Prostate gland (tissue), 2 donors: ENCODE data around the gene NAA50. TPM values are rescaled to one million over a fixed set of nuclear protein-coding genes. Genes with fewer than 3 reads are reported as not detected.

ENCODE experiments used
- DNase-seq: peaks from one replicate; pipeline ENCODE4 v3.0.0-alpha.2; 2019; ENCODE audit warnings: low spot score
- H3K27ac ChIP-seq, 2 donors: fragments of 200-600 bp; sonication (generic); 2 replicates each; pipeline ENCODE4 v1.5.1; 2017 to 2019
- H3K27me3 ChIP-seq: fragments of 200-600 bp; sonication (generic); replicated peaks from 2 replicates; pipeline ENCODE4 v1.5.1; 2019; ENCODE audit not compliant: insufficient read depth
- H3K36me3 ChIP-seq, 2 donors: fragments of 200-600 bp; sonication (generic); 1 replicate in 1 of 2; 2 replicates in 1 of 2; pipeline versions ENCODE4 v1.5.1 to v1.8.1; 2017 to 2019
- H3K4me1 ChIP-seq: fragments of 200-600 bp; sonication (generic); replicated peaks from 2 replicates; pipeline ENCODE4 v1.5.1; 2019
- H3K4me3 ChIP-seq, 2 donors: fragments of 200-600 bp; sonication (generic); 2 replicates each; pipeline ENCODE4 v1.5.1; 2017 to 2019
- H3K9me3 ChIP-seq: fragments of 200-600 bp; sonication (generic); 2 replicates; pipeline ENCODE4 v1.5.1; 2017
- POLR2A ChIP-seq: fragments of 450-650 bp; IDR thresholded peaks from one replicate; pipeline ENCODE4 v1.6.1; 2016; ENCODE audit warnings: antibody characterized with exemption, mild to moderate bottlenecking
- POLR2AphosphoS5 ChIP-seq: sonication (generic); formaldehyde crosslinking; IDR thresholded peaks from one replicate; pipeline ENCODE4 v1.6.1; 2017; ENCODE audit warnings: antibody characterized with exemption
- WGBS: methylation state at CpG from one replicate; pipeline ENCODE4 v1.1.5; 2018; 5-methylcytosine and 5-hydroxymethylcytosine counted together
- intact Hi-C: fragments of 100-400 bp; cut with DNase I; formaldehyde crosslinking; loops from one replicate; pipeline ENCODE4 v1.14.2; 2022
- total RNA-seq, 2 donors: library from RNA; depleted of rRNA; stranded (reverse); fragments of >200 nt; gene quantifications; one replicate each; pipeline ENCODE4 v1.1.0, GENCODE V29; 2016
- TF ChIP-seq, protein P1 (sequence below), 4 experiments: fragments of 200-600 bp in 2 of 4; fragments of 450-650 bp in 2 of 4; sonication (generic) in 2 of 4; IDR thresholded peaks; 1 replicate in 3 of 4; 2 replicates in 1 of 4; pipeline ENCODE4 v1.5.1; 2016 to 2019; ENCODE audit warnings: antibody characterized with exemption in 4 of 4, mild to moderate bottlenecking in 2 of 4, moderate library complexity in 2 of 4

Gene NAA50
- total RNA-seq, 2 donors from 2014 or later: 111 to 118 TPM

DNA sequence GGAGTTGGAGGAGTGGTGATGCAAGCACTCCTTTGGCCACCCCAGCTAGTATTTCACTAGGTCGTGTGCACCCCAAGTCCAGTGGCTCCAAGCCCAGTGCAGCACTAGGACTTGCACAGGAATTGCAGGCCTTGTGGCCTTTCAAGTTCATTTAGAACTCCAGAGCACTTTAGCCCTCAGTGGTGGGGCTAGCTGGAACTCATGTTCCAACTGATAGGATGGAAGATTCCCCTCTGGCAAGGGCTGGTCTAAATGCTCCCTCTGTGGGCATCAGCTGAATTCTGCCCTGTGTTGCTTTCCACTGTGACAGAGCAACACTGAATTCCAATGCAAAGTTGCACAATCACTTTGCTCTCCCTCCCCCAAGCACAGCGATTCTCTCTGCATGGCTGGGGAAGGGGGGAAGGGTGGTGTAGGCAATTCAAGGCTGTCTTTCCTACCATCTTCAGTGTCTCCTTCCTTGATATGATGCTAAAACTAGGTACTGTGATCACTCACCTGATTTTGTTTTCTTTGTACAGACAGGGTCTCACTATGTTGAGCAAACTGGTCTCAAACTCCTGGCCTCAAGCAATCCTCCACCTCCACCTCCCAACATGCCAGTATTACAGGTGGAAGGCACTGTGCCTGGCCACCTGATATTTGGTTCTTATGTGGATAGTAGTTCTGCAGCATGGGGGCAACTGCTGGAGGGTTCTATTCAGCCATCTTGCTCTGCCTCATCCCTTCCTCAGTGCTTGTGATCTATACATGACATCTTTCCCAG, 59.9 kb downstream of the NAA50 start:
- no peaks in the 10 kb centered on the region for H3K4me1 ChIP-seq
- H3K27ac ChIP-seq: no peak overlapping the region
- WGBS: 82% methylated on average over 2 of the region's 2 CpGs
- no peak for TF ChIP-seq POLR2A
- TF ChIP-seq POLR2AphosphoS5: no peak
- TF ChIP-seq, protein P1, sequence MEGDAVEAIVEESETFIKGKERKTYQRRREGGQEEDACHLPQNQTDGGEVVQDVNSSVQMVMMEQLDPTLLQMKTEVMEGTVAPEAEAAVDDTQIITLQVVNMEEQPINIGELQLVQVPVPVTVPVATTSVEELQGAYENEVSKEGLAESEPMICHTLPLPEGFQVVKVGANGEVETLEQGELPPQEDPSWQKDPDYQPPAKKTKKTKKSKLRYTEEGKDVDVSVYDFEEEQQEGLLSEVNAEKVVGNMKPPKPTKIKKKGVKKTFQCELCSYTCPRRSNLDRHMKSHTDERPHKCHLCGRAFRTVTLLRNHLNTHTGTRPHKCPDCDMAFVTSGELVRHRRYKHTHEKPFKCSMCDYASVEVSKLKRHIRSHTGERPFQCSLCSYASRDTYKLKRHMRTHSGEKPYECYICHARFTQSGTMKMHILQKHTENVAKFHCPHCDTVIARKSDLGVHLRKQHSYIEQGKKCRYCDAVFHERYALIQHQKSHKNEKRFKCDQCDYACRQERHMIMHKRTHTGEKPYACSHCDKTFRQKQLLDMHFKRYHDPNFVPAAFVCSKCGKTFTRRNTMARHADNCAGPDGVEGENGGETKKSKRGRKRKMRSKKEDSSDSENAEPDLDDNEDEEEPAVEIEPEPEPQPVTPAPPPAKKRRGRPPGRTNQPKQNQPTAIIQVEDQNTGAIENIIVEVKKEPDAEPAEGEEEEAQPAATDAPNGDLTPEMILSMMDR (IDR thresholded peaks at IDR 0.05): no peak
- no peaks in the 10 kb centered on the region for H3K36me3 ChIP-seq
- H3K9me3 ChIP-seq: no peaks in the 10 kb centered on the region
- intact Hi-C loops: no loop called here
- no peaks in the 10 kb centered on the region for H3K27me3 ChIP-seq
- H3K4me3 ChIP-seq: no peak overlapping the region
- DNase-seq: no peak

DNA sequence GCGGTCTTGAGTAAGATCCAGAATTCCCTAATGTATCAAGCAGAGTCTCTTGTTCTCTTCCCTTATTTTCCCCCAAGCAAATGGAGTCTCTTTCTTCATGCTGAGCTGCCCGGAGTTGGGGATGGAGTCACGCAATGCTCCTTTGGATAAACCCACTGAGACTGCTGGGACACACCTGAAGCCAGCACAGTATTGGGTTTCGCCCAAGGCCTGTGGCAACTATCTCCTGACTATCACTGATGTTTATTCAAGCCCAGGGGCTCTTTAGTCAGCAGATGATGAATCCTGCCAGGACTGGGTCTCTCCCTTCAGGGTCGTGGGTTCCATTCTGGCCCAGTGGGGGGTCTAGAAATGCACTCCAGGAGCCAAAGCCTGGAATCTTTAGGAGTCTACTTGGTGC, 60.9 kb downstream of the NAA50 start:
- TF ChIP-seq POLR2A (no peak), POLR2AphosphoS5 (no peak)
- TF ChIP-seq, protein P1 (IDR thresholded peaks at IDR 0.05): no peak
- Histone ChIP-seq H3K4me1 (no peaks in the 10 kb centered on the region), H3K27me3 (no peaks in the 10 kb centered on the region), H3K4me3 (no peak overlapping the region), H3K9me3 (no peaks in the 10 kb centered on the region), H3K36me3 (no peaks in the 10 kb centered on the region), H3K27ac (no peak overlapping the region)
- intact Hi-C loops: no loop called here
- 95% methylated on average over 5 of the region's 5 CpGs for WGBS
- DNase-seq: no peak

DNA sequence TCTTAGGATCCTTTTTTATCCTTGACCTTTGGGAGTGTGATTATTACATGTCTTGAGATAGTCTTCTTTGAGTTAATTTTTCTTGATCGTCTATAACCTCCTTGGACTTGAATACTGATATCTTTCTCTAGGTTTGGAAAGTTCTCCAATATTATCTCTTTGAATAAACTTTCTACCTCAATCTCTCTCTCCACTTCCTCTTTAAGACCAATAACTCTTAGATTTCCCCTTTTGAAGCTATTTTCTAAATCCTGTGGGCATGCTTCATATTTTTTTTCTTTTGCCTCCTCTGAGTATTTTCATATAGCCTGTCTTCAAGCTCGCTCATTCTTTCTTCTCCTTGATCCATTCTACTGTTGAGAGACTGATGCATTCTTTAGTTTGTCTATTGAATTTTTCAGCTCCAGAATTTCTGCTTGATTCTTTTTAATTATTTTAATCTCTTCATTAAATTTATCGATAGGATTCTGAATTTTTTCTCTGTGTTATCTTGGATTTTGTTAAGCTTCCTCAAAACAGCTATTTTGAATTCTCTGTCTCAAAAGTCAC, 61.7 kb downstream of the NAA50 start:
- intact Hi-C loops: no loop called here
- H3K4me1 ChIP-seq: no peaks in the 10 kb centered on the region
- no peak for TF ChIP-seq POLR2AphosphoS5
- TF ChIP-seq, protein P1 (IDR thresholded peaks at IDR 0.05): no peak
- TF ChIP-seq POLR2A: no peak
- WGBS: 94% methylated on average over 3 of the region's 3 CpGs
- no peak for DNase-seq
- H3K4me3 ChIP-seq: no peak overlapping the region
- no peak overlapping the region for H3K27ac ChIP-seq
- no peaks in the 10 kb centered on the region for H3K9me3 ChIP-seq
- H3K27me3 ChIP-seq: no peaks in the 10 kb centered on the region
- H3K36me3 ChIP-seq: no peaks in the 10 kb centered on the region

DNA sequence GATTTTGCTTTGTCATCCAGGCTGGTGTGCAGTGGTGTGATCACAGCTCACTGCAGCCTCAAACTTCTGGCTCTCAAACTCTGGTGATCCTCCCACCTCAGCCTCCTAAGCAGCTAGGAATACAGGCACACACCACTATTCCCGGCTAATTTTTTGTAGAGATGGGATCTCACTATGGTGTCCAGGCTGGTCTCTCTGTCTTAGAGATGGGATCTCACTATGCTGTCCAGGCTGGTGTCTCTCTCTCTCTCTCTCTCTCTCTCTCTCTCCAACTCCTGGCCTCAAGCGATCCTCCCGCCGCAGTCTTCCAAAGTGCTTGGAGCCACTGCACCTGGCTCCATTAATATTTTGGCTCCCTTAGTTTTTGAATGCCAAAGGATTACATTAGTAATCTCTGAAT, 67.3 kb downstream of the NAA50 start:
- TF ChIP-seq, protein P1 (IDR thresholded peaks at IDR 0.05): no peak
- no peak for TF ChIP-seq POLR2AphosphoS5
- no peak for TF ChIP-seq POLR2A
- Histone ChIP-seq H3K4me3 (no peak overlapping the region), H3K27me3 (no peaks in the 10 kb centered on the region), H3K27ac (no peak overlapping the region), H3K9me3 (no peaks in the 10 kb centered on the region), H3K36me3 (no peaks in the 10 kb centered on the region), H3K4me1 (no peaks in the 10 kb centered on the region)
- intact Hi-C loops: no loop called here
- DNase-seq: no peak
- WGBS: 99% methylated on average over 4 of the region's 4 CpGs

DNA sequence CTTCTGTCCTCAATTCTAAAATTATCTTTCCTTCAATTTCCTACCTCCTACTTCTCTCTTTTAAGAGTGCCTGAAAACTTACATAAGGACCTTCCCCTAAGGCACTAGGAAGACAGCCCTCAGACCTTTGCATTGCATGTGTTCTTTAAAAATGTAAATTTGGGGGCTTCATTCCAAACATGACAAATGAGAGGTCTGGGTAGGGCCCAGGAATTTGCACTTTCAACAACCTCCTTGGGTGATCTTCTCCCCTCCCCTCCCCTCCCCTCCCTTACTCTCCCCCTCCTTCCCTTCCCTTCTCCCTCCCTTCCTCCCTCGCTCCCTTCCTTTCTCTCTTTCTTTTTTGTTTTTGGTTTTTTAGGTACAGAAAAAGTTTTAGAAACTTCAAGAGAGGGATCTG, 68.3 kb downstream of the NAA50 start:
- 80% methylated on average over 1 of the region's 1 CpG for whole genome bisulfite sequencing
- intact Hi-C loops: no loop called here
- TF ChIP-seq POLR2AphosphoS5: no peak
- TF ChIP-seq, protein P1 (IDR thresholded peaks at IDR 0.05): no peak
- no peak for TF ChIP-seq POLR2A

More for the DNA sequence above, 68.3 kb downstream of the NAA50 start:
- no peaks in the 10 kb centered on the region for H3K27me3 ChIP-seq
- H3K36me3 ChIP-seq: no peaks in the 10 kb centered on the region
- no peak for DNase-seq
- no peaks in the 10 kb centered on the region for H3K9me3 ChIP-seq
- no peaks in the 10 kb centered on the region for H3K4me1 ChIP-seq
- no peak overlapping the region for H3K27ac ChIP-seq
- no peak overlapping the region for H3K4me3 ChIP-seq
